ENCODE results near the gene CABP1. TPM values are rescaled to one million over a fixed set of nuclear protein-coding genes. Genes with fewer than 3 reads are reported as not detected.

Gene CABP1
- total and polyA plus RNA-seq, 2 donors (not counting 3 experiments of a cell fraction or from before 2014, with no cell fraction given): 0.07 to 0.31 TPM

DNA sequence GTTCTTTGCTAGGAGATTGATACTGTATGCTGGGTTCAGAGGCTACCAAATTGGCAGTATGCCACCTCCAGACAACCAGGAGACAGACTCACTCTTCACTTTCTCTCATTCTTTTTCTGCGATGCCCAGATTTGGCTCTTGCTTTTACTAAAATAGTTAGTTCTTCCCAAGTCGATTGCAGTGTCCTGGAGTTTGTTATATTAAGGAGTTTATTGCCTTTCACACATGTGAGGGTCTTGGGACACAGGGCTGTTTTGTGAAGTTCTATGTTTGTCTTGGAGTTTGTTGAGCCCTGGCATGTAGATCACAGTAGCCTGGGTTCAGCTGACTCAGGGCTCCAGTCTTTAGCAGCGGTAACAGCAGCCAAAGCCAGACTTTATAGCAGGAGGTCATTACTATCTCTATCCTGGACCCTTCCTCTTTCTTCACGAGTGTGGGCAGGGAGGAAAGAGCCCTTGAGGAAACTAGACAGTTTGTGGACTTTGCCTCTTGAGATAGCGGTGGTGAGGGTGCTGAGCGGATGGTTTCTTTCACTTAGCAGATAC lies 48.2 kb downstream of the CABP1 start:
- dilution Hi-C loops (cut with MboI; ENCODE audit: extremely low pct_ligation_motif_present, low sequenced_read_pairs): no loop called here
- FAIRE-seq (peak; percentile 78), DNase-seq (ENCODE audit: low read depth, low spot score) (peak; percentile 72)
- Histone ChIP-seq H3K4me1 (ENCODE audit: control insufficient read depth, extremely low read depth, insufficient read depth, low read length) (peaks cover 39% of the 10 kb centered on the region), H3K79me2 (ENCODE audit: control insufficient read depth, insufficient read depth, low read length) (peaks cover 60% of the 10 kb centered on the region), H3K9me3 (replicated peaks; ENCODE audit: control insufficient read depth, insufficient read depth, low read length) (no peaks in the 10 kb centered on the region), H2AFZ (ENCODE audit: low read depth, low read length) (no peak overlapping the region), H3K9ac (replicated peaks; ENCODE audit: extremely low read depth, insufficient read depth, low read length) (peak overlapping the region; percentile 91), H3K9me1 (replicated peaks; ENCODE audit: control insufficient read depth, extremely low read depth, insufficient read depth, low read length) (no peaks in the 10 kb centered on the region), H3K4me3 (replicated peaks in 1 of 3; ENCODE audit: insufficient read depth in 1 of 3, low read depth in 1 of 3, low read length in 3 of 3) (peak overlapping the region; percentile 77 to 88 (median 80)), H3K36me3 (ENCODE audit: control insufficient read depth in 2 of 2, extremely low read depth in 1 of 2, insufficient read depth in 2 of 2, low read length in 2 of 2) (no peaks in the 10 kb centered on the region), H3K4me2 (ENCODE audit: insufficient read depth, low read length) (peak overlapping the region; percentile 97), H3K27ac (ENCODE audit: insufficient read depth, low read depth, low read length) (no peak overlapping the region), H4K20me1 (replicated peaks; ENCODE audit: control insufficient read depth, extremely low read depth, insufficient read depth, low read length) (no peaks in the 10 kb centered on the region), H3K27me3 (ENCODE audit: control insufficient read depth in 2 of 2, insufficient read depth in 2 of 2, low read length in 2 of 2) (no peaks in the 10 kb centered on the region)
- intact Hi-C loops (cut with micrococcal nuclease): no loop called here
- POLR2A ChIA-PET: no interaction called here
- TF ChIP-seq, protein P1, sequence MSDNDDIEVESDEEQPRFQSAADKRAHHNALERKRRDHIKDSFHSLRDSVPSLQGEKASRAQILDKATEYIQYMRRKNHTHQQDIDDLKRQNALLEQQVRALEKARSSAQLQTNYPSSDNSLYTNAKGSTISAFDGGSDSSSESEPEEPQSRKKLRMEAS (IDR thresholded peaks at IDR 0.05; ENCODE audit: insufficient read depth, insufficient read length): no peak
- CTCF ChIA-PET: interaction anchor here (1.4 to 4.1 kb wide), 6 partner anchors 10 to 42 kb away, joined by 4 to 24 read pairs (median 16); no protein-coding TSS in a partner anchor
- BruUV-seq (replicated peaks): no TSS peak

DNA sequence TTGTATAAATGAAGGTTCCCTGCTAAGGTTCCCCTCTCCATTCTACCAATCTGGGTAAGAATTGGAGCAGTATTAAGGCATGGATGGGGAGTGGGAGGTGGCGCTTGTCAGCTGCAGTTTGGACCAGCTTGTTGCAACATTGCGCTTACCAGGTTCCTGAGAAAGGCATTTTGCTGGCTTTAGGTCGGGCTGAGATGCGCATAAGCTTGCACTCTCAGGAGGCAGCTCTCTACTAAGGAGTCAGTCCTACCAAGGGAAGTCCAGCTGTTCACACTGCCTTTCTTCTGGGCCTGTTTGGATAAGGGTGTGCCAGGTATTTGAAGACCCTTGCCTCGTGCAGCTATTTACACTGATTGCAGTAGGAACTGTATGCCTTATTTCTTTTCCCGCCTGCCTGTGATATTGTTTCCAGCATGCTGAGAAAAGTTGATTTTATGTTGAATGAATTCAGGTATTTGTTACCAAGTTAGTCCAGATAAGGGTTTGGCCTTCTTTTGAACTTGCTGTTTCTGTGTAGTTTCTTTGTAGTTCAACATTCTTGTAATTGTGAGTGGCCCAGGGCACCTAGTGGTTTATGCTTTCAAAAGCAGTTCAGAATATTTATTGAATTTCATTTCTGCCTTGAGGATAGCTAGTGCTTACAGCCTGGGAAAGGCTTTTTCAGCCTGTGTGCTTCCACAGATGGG lies 49.1 kb downstream of the CABP1 start:
- Histone ChIP-seq H3K9ac (replicated peaks; ENCODE audit: extremely low read depth, insufficient read depth, low read length) (no peak overlapping the region), H3K4me3 (replicated peaks in 1 of 3; ENCODE audit: insufficient read depth in 1 of 3, low read depth in 1 of 3, low read length in 3 of 3) (peak overlapping the region in 2 of 3 experiments; percentile 80 to 88), H2AFZ (ENCODE audit: low read depth, low read length) (no peak overlapping the region), H3K36me3 (ENCODE audit: control insufficient read depth in 2 of 2, extremely low read depth in 1 of 2, insufficient read depth in 2 of 2, low read length in 2 of 2) (peaks cover 5 to 6% of the 10 kb centered on the region in 2 experiments), H3K79me2 (ENCODE audit: control insufficient read depth, insufficient read depth, low read length) (peaks cover 60% of the 10 kb centered on the region), H3K9me3 (replicated peaks; ENCODE audit: control insufficient read depth, insufficient read depth, low read length) (no peaks in the 10 kb centered on the region), H3K27me3 (ENCODE audit: control insufficient read depth in 2 of 2, insufficient read depth in 2 of 2, low read length in 2 of 2) (no peaks in the 10 kb centered on the region), H3K4me2 (ENCODE audit: insufficient read depth, low read length) (peak overlapping the region; percentile 97), H4K20me1 (replicated peaks; ENCODE audit: control insufficient read depth, extremely low read depth, insufficient read depth, low read length) (no peaks in the 10 kb centered on the region), H3K9me1 (replicated peaks; ENCODE audit: control insufficient read depth, extremely low read depth, insufficient read depth, low read length) (no peaks in the 10 kb centered on the region), H3K4me1 (ENCODE audit: control insufficient read depth, extremely low read depth, insufficient read depth, low read length) (peaks cover 39% of the 10 kb centered on the region), H3K27ac (ENCODE audit: insufficient read depth, low read depth, low read length) (no peak overlapping the region)
- FAIRE-seq (peak; percentile 37), DNase-seq (ENCODE audit: low read depth, low spot score) (no peak)
- POLR2A ChIA-PET: no interaction called here
- dilution Hi-C loops (cut with MboI; ENCODE audit: extremely low pct_ligation_motif_present, low sequenced_read_pairs): no loop called here
- intact Hi-C loops (cut with micrococcal nuclease): no loop called here
- CTCF ChIA-PET: interaction anchor here (0.5 to 4.1 kb wide), 5 partner anchors 9 to 232 kb away, joined by 3 to 24 read pairs (median 15); no protein-coding TSS in a partner anchor
- no TSS peak for BruUV-seq (replicated peaks)
- no peak for TF ChIP-seq JUN (IDR thresholded peaks at IDR 0.05; ENCODE audit: borderline replicate concordance, insufficient read depth, insufficient read length, low read depth)

Data from endothelial cell of umbilical vein (primary cell).